SK-N-SH treated with all-trans-retinoic acid at 6 μM for 48 hours (cell line): ENCODE measurements around the gene FARP1.

Experiments used
- CREB5 ChIP-seq: fragments of 250-450 bp; sonication (Bioruptor Pico); IDR thresholded peaks from 2 replicates; pipeline ENCODE4 v1.5.1; 2020; ENCODE audit warnings: low read depth, mild to moderate bottlenecking, moderate library complexity
- CSDC2 ChIP-seq: fragments of 250-450 bp; sonication (Bioruptor Pico); IDR thresholded peaks from 2 replicates; pipeline ENCODE4 v1.5.0; 2020; ENCODE audit warnings: mild to moderate bottlenecking, moderate library complexity
- ESRRG ChIP-seq: fragments of 250-450 bp; sonication (Bioruptor Pico); IDR thresholded peaks from 2 replicates; pipeline ENCODE4 v1.6.1; 2021; ENCODE audit warnings: mild to moderate bottlenecking
- GLIS3 ChIP-seq: fragments of 250-450 bp; sonication (Bioruptor Pico); IDR thresholded peaks from 2 replicates; pipeline ENCODE4 v1.5.0; 2020; ENCODE audit warnings: mild to moderate bottlenecking, moderate library complexity
- ISL1 ChIP-seq: fragments of 250-450 bp; sonication (Bioruptor Pico); IDR thresholded peaks from 2 replicates; pipeline ENCODE4 v2.1.2; 2022; ENCODE audit warnings: mild to moderate bottlenecking, moderate library complexity
- OSR1 ChIP-seq: fragments of 250-450 bp; sonication (Bioruptor Pico); IDR thresholded peaks from 2 replicates; pipeline ENCODE4 v1.8.0; 2022; ENCODE audit warnings: moderate library complexity, mild to moderate bottlenecking, inconsistent platforms
- PPARA ChIP-seq: fragments of 250-450 bp; sonication (Bioruptor Pico); IDR thresholded peaks from 2 replicates; pipeline ENCODE4 v1.5.0; 2020; ENCODE audit warnings: mild to moderate bottlenecking, borderline replicate concordance
- TSHZ2 ChIP-seq: fragments of 250-450 bp; sonication (Bioruptor Pico); IDR thresholded peaks from 2 replicates; pipeline ENCODE4 v1.5.0; 2020; ENCODE audit warnings: mild to moderate bottlenecking, moderate library complexity
- ZC3H10 ChIP-seq: fragments of 250-450 bp; sonication (Bioruptor Pico); IDR thresholded peaks from 2 replicates; pipeline ENCODE4 v1.5.1; 2021; ENCODE audit warnings: mild to moderate bottlenecking, moderate library complexity
- ZFP30 ChIP-seq: fragments of 450-650 bp; formaldehyde crosslinking; IDR thresholded peaks from 2 replicates; pipeline ENCODE4 v1.5.0; 2022; ENCODE audit warnings: mild to moderate bottlenecking, moderate library complexity
- ZNF565 ChIP-seq: fragments of 450-650 bp; formaldehyde crosslinking; conservative IDR thresholded peaks from 2 replicates; pipeline ENCODE4 v1.5.0; 2020; ENCODE audit warnings: low read depth, mild to moderate bottlenecking, moderate library complexity
- ZNF8 ChIP-seq: fragments of 450-650 bp; formaldehyde crosslinking; IDR thresholded peaks from 2 replicates; pipeline ENCODE4 v1.5.0; 2020; ENCODE audit warnings: mild to moderate bottlenecking, moderate library complexity

GRCh38 chr13:98476106-98476505 is 333.2 kb downstream of the FARP1 start:
- TF ChIP-seq OSR1 (CRISPR knock-in tag), result no peak
- TF ChIP-seq ESRRG, result no peak
- no peak for TF ChIP-seq CREB5 (CRISPR knock-in tag)
- TF ChIP-seq TSHZ2, result no peak
- no peak for TF ChIP-seq ZFP30 (CRISPR knock-in tag)
- TF ChIP-seq ZC3H10 (CRISPR knock-in tag), result no peak
- no peak for TF ChIP-seq CSDC2 (CRISPR knock-in tag)
- TF ChIP-seq ZNF565 (CRISPR knock-in tag), result no peak
- TF ChIP-seq GLIS3 (CRISPR knock-in tag), result no peak
- TF ChIP-seq PPARA (CRISPR knock-in tag), result no peak
- no peak for TF ChIP-seq ISL1
- TF ChIP-seq ZNF8 (CRISPR knock-in tag), result no peak
